Uterus (tissue), 2 donors: ENCODE results near the gene TOM1.

ENCODE experiments used
- POLR2A ChIP-seq, 2 donors: fragments of 450-650 bp; IDR thresholded peaks; one replicate each; pipeline ENCODE4 v1.6.1; 2016; ENCODE audit warnings: antibody characterized with exemption in 2 of 2, mild to moderate bottlenecking in 1 of 2, moderate library complexity in 1 of 2
- TF ChIP-seq, protein P1 (sequence below), 4 experiments: fragments of 200-600 bp in 2 of 4; fragments of 450-650 bp in 2 of 4; sonication (generic) in 2 of 4; IDR thresholded peaks; one replicate each; pipeline ENCODE4 v1.5.1; 2016 to 2019; ENCODE audit warnings: antibody characterized with exemption in 4 of 4, mild to moderate bottlenecking in 2 of 4, moderate library complexity in 1 of 4

DNA sequence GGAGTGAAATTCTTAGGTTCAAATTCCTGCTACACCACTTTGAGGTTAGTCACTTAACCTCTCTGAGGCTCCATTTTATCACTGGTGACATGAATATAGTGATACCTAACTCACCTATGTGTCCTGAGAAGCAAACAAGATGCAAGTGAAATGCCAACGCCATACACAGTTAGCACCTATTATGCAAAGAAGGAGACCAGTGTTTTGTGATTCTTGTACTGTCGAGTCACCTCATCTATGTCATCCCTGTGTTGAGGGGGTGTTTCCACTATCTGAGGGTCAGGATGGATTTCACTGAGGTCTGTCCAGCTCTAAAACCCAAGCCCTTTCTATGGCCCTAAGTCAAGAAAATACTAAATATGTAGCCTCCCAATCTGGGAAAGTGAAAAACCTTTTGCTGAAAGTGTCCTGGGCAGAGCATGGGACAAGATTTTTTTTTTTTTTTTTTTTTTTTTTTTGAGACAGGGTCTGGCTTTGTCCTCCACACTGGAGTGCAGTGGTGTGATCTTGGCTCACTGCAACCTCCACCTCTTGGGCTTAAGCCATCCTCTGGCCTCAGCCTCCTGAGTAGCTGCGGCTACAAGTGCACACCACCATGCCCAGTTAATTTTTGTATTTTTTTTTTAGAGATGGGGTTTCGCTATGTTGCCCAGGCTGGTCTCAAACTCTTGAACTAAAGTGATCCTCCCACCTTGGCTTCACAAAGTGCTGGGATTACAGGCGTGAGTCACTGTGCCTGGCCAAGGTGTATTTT lies 95.3 kb downstream of the TOM1 start:
- TF ChIP-seq, protein P1, sequence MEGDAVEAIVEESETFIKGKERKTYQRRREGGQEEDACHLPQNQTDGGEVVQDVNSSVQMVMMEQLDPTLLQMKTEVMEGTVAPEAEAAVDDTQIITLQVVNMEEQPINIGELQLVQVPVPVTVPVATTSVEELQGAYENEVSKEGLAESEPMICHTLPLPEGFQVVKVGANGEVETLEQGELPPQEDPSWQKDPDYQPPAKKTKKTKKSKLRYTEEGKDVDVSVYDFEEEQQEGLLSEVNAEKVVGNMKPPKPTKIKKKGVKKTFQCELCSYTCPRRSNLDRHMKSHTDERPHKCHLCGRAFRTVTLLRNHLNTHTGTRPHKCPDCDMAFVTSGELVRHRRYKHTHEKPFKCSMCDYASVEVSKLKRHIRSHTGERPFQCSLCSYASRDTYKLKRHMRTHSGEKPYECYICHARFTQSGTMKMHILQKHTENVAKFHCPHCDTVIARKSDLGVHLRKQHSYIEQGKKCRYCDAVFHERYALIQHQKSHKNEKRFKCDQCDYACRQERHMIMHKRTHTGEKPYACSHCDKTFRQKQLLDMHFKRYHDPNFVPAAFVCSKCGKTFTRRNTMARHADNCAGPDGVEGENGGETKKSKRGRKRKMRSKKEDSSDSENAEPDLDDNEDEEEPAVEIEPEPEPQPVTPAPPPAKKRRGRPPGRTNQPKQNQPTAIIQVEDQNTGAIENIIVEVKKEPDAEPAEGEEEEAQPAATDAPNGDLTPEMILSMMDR (IDR thresholded peaks at IDR 0.05) = no peak
- TF ChIP-seq POLR2A (IDR thresholded peaks at IDR 0.05) = no peak
